ENCODE data around the gene CDC37.
"Not testable (repeated sequence)": the region's sequence is repeated elsewhere in the genome, so short reads cannot be mapped to it uniquely, and the experiment has no call there.

The CDC37 gene

DNA sequence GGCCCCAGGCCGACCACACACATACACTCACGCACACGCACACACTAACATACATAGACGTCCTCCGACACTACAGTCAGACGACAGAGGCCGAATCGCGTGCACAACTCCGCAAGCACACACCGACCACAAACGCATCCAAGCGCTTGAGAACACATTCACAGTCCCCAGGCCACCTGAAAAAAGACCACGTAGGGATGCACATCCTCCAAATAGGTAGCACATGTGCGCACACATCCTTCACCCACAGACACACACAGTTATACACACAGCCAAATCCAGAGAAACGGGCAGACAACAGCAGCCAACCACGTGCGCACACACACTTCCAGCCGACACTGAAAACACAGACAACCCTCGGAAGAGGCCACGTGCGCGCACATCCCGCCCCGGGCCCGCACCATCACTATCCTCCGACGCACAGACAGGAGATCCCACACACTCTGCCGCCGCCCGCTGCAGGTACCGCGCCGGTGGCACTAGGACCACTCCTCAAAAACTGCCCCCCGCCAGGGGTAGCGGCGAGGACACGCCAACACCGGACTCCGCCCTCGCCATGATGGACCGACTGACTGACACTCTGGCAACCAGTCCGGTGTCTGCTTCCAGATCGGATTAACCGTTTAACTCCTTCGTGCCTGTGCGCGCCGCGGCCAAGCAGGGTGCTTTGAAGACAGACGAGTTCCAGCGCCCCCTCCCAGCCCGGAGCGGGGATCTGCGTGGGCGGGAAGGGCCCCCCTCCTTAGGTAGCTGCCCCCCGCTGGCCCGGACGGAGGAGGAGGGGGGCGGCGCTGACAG, 16.5 kb upstream of the CDC37 start:
- DNase-seq: peak; percentile 77 to 79

- peak in 1 of 2 experiments; percentile 71 for DNase-seq
Observed at GRCh38 chr19:10419200-10419645, 15.9 kb upstream of the CDC37 start.

GRCh38 chr19:10418485-10419199, 15.3 kb upstream of the CDC37 start:
- DNase-seq: no peak

DNA sequence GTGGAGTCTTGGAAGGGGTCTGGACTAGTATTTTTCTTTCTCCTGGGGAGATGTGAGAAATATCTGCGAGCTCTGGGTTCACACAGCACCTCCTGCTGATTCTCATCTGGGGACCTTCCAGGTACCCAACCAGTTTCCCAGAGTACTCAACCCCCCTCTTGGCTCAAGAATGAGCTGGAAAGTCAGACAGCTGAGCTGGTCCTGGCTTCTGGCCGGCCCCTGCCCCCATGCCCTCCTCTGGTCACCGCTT, 14.8 kb upstream of the CDC37 start:
- peak in 1 of 2 experiments; percentile 53 for DNase-seq

DNA sequence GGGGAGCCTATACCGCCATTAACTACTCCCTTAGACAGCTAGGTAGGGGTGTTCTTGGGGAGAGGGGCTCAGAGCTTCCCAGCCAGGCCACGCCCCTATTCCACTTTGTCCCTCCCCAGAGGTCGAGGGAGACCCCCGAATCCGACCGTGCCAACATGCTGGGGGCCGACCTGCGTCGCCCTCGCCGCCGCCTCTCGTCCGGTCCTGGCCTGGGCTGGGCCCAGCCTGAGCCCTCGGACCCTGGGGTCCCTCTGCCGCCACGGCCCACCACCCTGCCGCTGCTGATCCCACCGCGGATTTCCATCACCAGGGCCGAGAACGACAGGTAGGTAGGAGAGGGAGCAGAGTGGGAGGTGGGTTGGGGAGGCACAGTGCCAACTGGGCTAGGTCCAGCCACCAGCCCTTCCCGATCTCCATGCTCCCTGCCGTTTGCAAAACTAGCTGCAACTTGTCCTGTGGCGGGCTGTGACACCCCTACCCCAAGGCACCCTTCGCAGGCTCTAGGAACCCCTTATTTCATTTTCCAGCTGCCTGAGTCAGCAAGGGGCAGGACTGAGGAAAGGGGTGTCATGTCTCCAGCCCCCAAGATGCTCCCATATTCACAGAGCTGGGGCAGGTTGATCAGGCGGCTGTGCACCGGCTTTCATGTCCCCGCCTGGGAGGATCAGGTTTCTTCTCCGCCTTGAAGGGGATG, 14.3 kb upstream of the CDC37 start:
- DNase-seq: no peak

DNA sequence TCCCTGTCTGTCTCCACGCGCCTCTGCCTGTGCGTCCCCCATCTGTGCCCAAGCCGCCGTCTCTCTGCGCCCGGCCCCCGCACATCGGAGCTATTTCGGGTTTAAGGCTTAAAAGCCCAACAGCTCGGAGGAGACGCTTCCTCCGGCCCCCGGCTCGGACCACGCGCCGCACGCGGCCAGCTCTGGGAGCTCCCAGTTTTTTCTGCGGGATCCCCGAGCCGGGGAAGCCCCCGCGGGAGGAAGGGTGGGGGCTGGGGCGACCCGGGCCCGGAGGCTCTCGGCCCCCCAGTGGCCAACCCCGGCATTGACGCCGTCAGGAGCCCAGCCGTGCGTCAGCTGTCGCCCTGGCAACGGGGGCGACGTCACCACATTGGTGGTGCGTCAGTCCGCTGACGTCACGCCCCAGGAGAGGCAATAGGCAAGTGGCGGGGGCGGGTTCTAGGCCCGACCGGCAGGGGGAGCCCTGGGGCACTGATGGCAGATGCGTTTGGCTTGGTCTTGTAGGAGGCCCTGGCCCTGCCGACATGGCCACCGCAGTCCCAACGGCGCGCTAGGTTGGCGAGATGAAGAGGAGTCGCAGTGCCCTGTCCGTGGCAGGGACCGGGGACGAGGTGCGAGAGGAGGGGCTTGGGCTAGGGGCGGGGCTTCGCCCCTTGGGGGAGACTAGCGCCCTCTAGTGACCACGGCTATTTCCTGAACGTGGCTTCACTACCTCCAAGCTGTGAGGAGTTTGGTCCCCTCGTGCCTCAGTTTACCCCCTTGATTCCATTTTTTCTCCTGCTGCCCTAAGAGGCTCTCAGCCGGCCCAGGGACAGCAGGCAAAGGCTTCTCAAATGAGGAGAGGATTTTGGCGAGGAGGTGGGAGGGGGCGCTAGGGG, 13.3 kb upstream of the CDC37 start:
- DNase-seq: peak; percentile 98

- no peak for DNase-seq
Observed at GRCh38 chr19:10416083-10416379, 12.7 kb upstream of the CDC37 start.

GRCh38 chr19:10412257-10412977, 9.1 kb upstream of the CDC37 start:
- no peak for DNase-seq

- DNase-seq: not testable (repeated sequence)
Observed at GRCh38 chr19:10411224-10411623, 7.9 kb upstream of the CDC37 start.

DNA sequence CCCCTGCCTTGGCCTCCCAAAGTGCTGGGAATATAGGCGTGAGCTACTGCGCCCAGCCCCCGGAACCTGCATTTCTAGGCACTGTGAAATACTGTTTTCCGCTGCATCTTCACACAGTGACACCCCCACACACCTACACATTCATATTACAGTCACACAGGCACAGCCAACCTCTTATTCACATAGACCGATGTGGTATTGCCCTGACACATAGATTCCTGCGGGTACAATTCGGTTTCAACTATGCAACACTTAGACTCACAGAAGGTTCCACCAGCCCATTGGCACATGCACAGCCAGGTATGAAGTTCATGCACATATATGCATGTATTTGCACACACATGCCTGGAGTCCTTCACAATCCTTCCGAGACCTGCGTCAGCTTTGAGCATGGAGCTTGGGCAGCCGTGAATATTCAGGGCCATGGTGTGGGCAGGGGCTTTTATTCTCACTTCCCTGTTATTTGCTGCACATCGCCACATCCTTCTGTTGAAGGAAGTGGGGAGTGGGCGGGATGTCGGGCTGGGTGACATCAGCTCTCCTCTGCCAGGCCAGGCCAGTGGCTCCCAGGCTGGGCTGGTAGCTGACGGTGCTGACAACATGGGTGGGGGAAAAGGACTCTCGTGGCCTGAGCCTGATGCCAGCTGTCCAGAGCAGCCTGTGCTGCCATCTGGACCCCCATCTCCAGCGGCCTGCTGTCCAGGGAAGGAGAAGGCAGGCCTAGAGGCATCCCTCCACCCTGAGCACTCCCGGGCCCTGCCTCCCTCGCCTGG, 5.4 kb upstream of the CDC37 start:
- peak; percentile 79 to 85 for DNase-seq

- DNase-seq: no peak
Observed at GRCh38 chr19:10407096-10407495, 3.8 kb upstream of the CDC37 start.

GRCh38 chr19:10406191-10406590, 2.8 kb upstream of the CDC37 start:
- DNase-seq: no peak

GRCh38 chr19:10404888-10405820, 1.8 kb upstream of the CDC37 start:
- DNase-seq: peak; percentile 77 to 82

DNA sequence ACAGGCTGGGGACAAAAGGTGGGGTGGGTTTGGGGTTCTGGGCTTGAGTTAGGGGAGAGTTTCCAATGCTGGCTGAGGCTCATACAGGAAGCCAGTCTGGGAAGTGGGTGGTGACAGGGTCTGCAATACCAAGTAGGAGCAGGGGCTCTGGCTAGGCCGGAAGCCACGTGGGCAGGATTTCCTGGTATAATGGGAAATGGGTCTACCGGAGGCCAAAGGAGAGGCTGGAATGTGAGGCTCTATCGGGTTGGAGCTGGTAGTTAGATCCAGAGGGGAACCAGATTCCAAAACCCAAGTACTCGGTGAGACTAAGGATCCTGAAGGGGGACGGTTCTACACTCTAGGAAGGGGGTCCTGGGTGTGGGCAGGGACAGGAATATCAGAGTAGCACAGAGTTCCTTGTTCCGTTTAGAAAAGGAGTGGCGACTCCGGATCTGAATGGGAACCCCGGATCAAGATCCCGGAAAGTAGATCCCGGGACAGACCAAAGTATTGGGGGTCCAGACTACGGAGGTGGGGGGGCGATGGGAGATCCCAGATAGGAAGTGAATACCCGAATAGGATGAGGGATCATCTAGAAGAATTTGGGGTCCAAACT, 802 bp downstream of the CDC37 start:
- peak; percentile 33 to 39 for DNase-seq

DNA sequence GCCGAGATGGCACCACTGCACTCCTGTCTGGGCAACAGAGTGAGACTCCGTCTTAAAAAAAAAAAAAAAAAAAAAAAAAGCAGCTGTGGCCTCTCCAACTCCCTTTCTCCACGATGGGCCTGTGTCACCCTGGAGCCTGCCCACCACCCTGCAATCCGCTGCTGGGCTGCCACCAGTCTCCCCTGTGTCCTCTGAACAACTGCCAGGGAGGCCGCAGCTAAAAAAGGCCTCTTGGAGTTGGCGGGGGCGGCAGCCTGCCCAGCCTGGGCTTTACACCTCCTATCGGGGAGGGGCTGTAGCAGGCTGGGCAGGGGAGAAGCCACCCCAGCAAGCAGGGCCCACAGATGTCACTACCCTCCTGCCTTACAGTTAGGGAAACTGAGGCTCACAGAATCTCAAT, 3.5 kb downstream of the CDC37 start:
- no peak for DNase-seq

- not testable (repeated sequence) for DNase-seq
Observed at GRCh38 chr19:10399340-10399739, 4.0 kb downstream of the CDC37 start.

- DNase-seq: no peak
Observed at GRCh38 chr19:10398819-10399218, 4.5 kb downstream of the CDC37 start.

DNA sequence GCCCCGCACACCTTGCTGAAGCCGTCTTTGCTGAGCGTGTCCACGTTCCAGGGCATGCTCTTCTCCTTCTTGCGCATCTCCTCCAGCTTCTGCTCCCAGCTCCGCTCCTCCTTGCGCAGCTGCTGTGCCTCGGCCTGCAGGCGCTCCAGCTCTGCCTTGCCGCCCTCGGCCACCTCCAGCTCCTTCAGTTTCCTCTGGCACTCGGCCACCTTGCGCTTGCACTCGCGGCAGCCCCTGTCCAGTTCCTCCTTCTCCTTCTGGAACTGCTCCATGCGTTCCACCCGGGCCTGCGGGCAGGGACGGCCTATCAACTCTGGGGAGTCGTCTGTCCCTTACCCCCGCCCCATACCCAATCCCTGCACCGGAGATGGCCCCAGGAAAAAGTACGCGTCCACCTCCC, 7.4 kb downstream of the CDC37 start:
- DNase-seq: no peak

- DNase-seq: no peak
Observed at GRCh38 chr19:10395436-10395835, 7.9 kb downstream of the CDC37 start.

DNA sequence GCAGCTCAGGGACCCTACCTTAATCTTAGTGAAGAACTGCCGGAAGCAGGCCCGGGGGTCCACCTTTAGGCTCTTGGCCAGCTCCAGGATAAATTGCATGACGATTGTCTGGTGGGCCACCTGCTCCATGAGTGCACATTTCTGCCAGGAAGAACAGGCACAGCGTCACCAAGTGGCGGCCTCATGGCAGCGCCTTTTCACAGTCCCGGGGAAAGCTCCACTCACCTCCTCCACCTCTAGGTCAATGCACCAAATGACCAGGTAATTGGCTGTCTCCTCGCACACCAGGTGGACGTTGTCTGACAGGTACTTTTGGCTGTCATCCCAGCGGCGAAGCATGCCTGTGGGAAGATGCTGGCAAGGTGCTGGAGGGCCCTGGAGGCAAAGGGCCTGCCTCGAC, 8.3 kb downstream of the CDC37 start:
- no peak for DNase-seq

All from activated T-cell treated with anti-CD3 and anti-CD28 coated beads, Interleukin-2, amount 50 U/mL, for 48 hours (primary cell).